ENCODE measurements around the gene MRTFA.
A peak's percentile ranks its signal among the peaks of the same experiment; 100 is the strongest.
"Not testable (repeated sequence)": the region's sequence is repeated elsewhere in the genome, so short reads cannot be mapped to it uniquely, and the experiment has no call there.

MRTFA gene

DNA sequence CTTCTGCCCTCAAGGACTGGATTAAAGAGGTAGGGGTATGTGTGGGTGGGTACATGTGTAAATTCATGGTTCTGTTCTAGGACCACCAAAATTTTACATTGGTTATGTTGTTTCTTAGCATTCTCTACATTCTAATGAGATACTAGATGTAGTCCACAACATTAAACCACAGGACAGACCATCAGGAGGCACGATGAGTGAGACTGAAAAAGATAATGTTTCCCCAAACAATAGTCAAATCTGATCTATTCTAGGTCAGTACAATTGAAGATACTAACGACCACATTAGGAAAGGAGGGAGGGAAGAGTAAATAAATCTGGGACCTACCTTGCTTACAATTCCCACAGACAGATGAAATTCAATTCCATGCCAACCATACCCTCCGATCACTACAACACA is 42.2 kb downstream of the MRTFA start:
- DNase-seq, result no peak

DNA sequence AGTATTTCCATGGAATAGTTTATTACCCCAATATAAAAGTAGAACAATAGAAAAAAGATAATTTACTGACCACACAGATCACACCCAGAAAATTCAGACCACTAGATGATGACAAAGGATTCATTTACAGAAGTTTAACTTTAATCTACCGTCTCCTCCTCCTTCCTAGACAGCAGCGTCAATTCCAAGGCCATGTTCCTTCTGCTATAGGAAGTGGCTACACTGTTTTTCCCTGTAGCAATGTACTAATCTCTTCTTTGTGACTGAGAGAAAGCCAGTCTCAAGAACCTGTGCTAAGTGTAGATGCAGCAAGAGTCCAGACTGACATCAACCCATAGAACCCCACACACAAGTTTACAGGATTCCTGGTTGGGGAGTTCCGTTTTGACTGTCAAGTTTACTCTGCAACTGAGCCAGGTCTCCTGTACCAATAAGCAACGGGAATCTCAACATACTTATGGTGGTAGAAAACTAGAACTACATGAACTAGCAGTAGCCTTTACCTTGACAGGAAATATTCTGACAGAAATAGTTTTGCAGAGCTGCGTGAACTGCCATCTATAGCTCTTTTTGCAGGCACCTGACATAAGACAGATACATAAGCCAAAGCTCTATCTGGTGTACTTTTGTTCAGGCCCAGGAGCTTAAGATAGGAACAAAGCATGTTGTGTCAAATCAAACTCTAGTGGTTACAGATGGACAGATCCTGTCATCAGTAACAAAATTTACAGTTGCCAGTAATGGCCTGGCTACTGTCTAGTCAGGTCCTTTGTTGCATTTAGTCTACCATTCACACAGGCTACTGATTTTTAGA is 42.9 kb downstream of the MRTFA start:
- DNase-seq, result no peak

DNA sequence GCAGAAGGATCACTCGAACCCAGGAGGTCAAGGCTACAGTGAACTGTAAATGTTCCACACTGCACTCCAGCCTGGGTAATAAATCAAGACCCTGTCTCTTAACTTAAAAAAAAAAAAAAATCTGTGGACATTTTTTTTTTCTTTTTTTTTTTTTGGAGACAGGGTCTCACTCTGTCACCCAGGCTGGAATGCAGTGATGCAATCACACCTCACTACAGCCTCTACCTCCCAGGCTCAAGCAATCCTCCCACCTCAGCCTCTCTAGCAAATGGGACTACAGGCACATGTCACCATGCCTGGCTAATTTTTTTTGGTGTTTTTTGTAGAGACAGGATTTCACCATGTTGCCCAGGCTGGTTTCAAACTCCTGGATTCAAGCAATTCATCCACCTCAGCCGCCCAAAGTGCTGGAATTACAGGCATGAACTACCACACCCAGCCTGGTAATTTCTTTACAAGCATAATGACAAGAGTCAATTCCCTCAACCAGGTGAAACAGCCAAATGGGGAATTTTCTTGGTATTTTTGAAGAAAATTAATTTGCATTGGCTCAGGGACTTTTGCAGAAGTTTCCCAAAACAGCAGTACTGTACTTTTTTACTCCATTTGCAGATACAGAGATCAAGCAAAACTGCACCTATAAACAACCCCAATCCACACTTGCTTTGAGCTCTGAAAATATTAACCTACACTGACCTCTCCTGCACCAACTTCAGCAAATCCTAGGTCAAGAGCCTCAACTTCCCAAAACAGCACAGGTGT is 44.0 kb downstream of the MRTFA start:
- DNase-seq, result no peak

DNA sequence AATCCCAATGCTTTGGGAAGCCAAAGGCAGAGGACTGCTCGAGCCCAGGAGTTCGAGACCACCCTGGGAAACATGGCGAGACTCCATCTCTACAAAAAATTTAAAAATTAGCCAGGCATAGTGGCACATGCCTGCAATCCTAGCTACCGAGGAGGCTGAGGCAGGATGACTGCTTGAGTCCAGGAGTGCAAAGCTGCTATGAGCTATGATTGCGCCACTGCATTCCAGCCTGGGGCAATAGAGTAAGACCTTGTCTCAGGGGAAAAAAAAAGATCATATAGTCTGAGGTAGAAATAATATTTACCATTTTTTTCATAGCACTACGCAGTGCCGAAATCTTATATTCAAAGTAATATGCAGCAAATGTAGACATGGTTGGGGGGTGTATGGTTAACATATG is 47.8 kb downstream of the MRTFA start:
- no peak for DNase-seq

DNA sequence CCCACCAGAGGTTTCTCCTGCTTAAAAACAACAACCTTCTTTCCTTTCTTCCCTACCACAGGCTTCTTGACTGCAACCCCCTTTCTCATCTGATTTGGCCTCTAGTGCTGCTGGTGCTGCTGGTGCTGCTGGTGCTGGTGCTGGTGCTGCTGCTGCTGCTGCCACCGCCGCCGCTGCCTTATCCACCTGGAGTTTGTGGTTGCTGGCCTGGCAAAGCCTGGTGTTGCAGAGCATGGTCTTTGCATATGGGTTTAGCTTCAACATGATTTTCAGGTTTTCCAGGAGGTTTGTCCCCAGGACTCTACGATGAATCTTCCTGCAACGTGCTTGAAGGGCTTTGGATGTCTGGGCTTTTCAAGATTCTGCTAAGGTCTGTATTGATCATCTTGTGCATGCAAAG is 49.7 kb downstream of the MRTFA start:
- DNase-seq, result no peak

DNA sequence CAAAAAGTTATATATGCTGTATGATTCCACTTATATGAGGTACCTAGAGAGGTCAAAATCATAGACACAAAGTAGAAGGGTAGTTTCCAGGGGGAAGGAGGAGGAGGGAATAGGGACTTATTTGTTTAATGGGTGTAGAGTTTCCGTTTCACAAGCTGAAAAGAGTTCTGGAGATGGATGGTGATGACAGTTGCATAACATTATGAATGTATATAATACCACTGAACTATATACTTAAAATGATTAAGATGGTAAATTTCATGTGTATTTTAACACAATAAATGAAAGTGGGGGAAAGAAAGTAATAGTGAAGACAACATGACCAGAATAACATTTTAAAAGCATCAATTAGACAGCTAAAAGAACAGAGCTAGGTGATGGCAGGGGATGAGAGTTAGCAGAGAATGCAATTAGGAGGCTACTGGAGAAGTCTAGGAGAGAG is 51.2 kb downstream of the MRTFA start:
- no peak for DNase-seq

DNA sequence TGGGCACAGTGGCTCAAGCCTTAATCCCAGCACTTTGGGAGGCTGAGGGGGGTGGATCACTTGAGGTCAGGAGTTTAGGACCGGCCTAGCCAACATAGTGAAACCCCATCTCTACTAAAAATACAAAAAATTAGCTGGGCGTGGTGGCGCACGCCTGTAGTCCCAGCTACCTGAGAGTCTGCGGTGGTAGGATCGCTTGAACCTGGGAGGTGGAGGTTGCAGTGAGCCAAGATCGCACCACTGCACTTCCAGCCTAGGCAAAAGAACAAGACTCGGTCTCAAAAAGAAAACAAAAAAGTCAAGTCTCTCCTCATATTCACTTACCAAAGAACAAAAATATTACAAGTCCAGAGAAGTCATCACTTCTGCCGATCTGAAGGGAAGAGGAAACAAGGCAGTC is 51.8 kb downstream of the MRTFA start:
- not testable (repeated sequence) for DNase-seq

DNA sequence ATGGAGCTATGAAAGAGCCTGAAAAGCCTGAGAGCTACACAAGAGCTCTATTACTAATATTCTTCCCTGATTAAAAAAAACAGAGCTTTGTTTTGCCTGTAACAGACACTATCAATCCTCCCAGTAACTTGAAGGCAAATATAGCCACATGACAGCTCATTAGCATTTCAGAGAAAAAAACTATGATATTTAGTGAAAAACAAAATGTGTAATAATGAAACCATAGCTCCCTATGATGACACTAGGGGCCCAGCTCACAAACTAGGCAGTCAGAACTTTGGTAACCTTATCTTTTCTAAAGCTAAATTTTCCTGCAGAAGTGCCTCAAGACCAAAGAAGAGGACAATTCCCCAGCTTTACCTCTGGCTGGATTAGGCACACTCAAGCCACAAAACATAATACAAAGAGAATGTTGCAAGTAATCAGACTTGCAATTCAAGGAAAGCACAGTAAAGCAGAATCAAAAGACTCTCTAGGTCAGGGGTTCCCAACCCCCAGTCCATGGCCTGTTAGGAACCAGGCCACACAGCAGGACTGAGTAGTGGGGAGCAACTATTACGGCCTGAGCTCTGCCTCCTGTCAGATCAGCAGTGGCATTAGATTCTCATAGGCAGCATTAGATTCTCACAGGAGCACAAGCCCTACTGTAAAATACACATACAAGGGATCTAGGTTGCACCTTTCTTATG is 53.3 kb downstream of the MRTFA start:
- no peak for DNase-seq

DNA sequence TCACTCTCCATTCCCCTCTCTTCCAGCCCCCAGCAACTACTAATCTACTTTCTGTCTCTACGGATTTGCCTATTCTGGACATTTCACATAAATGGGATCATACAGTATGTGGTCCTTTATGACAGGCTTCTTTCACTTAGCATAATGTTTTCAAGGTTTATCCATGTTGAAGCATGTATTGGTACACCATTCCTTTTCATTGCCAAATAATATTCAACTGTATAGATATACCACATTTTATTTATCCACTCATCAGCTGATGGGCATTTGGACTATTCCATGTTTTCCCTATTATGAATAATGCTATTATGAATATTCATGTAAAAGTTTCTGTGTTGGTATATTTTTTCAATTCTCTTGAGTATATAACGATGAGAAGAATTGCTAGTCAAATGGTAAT is 54.5 kb downstream of the MRTFA start:
- DNase-seq, result no peak

DNA sequence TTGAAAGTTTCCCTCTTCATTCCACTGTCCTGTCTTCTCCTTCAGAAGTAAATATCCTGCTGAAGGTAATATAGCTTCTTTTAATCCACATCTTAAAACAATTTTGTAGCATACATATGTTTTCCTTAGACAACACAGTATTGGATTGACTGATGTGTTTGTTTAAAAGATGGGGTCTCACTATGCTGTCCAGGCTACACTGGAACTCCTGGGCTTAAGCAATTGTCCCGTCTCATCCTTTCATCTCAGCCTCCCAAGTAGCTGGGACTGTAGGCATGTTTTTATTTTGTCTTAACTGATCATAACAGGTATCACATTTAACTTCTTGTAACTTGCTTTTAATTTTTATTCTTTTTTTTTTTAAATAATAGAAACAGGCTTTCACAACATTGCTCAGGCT is 55.9 kb downstream of the MRTFA start:
- DNase-seq, result no peak

DNA sequence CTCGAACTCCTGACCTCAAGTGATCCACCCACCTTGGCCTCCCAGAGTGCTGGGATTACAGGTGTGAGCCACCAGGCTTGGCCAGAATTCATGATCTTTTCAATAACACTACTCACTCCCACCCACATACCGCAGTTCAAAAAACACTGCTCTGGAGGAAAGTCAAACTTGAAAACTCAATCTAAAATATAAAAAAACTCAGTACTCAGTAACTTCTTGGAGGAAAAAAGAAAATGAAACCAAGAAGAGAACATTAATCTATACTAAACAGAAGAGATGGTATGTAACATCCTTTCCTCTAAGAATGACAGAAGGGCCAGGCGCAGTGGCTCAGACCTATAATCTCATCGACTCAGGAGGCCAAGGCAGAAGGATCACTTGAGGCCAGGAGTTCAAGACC is 58.3 kb downstream of the MRTFA start:
- peak; percentile 35 for DNase-seq

DNA sequence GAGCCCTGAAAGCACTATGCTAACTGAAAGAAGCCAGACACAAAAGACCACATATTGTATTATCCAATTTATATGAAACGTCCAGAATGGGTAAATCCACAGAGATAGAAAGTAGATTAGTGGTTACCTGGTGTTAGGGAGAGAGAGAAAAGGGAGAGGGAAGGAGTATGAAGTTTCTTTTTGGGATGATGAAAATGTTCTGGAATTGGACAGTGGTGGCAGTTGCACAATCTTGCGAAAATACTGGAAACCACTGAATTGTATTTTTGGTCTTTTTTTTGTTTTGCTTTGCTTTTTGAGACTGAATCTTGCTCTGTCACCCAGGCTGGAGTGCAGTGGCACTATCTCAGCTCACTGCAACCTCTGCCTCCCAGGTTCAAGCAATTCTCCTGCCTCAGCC is 63.5 kb downstream of the MRTFA start:
- DNase-seq, result no peak

DNA sequence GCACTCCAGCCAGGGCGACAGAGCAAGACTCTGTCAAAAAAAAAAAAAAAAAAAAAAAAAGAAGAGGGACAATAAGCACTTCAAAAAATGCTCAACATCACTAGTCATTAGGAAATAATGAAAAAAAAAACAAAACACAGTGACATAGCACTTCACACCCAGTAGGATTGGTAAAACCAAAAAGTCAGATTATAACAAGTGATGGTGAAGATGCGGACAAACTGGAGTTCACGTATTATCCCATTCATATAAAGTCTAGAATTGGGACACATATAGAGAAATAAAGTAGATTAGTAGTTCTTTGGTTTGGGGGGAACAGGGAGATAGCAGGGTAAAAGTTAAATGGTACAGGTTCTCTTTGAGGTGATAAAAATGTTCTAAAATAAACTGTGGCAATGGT is 64.6 kb downstream of the MRTFA start:
- no peak for DNase-seq

DNA sequence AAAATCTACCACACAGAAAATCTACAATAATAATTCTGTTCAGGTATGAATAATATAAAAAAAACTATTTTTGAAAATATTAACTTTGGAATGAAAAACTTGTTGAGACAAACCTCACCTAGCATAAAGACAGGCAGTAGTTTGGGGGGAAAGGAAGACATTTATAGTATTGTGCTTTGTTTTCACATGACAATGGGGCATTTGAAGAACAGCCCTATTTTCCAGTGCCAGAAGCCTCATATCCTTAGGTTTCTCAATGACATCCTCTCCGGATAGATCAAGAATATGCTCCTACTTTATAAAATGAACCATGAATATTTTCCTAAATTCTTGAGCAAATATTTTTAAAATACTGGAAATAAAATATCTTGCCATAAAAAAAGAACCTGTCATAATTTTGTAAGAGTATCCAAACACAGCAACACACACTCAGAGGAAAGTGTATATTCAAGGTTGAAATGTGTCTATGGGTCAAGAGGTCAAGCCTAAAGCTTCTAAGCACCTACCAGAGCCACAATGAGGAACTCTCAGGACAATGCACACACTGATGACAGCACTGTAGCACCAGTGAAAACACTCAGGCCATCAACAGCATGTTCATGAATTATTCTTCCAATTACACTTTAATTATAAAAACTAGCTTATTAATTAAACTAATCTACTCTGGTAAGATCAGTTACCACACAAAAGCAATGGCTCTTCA is 68.7 kb downstream of the MRTFA start:
- no peak for DNase-seq

DNA sequence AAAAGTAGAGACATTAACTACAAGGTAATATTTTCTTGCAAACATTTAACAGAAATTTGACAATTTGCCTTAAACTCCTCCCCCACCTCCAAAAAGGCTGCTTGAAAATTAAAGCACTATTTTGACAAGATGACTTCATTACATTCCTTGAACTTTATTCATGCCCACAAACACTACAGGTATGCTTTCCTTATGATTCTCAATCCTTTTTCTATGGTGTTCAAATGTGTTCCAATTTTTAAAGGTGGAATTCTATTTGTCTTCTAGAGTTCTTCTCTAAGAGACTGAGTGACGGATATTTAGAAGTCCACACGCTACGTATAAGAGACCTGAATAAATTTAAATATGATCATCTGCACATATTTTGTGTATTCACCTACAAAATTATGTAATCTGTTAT is 69.4 kb downstream of the MRTFA start:
- DNase-seq, result no peak

DNA sequence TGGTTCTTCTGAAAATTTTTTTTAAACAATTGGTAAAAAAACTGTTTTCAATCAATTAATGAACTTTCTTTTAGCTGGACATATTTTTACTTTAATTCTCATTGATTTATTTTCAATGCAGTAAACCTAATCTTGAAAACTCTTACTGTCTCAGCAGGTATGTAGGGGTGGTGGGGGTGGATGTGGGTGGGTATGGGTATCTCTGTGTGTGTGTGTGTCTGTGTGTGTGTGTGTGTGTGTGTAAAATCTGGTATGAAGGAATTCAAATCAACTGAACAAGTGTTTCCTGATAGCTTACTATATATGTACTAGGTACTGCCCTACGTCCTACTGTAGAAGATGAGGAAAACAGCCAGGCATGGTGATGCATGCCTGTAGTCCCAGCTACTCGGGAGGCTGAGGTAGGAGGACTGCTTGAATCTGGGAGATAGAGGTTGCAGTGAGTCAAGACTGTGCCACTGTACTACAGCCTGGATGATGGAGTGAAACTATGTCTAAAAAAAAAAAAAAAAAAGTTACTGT is 75.5 kb downstream of the MRTFA start:
- no peak for DNase-seq

DNA sequence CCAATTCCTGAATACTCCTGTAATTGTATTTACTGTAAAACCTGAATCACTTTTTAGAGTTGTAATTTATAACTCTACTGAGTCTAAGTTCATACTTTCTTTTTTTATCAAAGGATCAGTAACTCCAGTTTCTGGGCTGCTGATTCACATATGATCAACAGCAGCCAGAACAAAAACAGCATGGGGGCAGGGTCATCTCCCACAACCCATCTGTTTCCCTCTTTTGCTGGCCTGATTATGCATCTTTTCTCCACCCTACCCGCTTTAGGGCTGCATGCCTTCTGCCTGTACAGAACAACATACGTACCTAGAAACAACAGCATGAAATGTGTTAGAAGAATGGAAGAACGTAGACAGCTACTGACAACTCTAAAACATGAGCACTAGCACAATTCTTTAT is 76.0 kb downstream of the MRTFA start:
- DNase-seq, result peak; percentile 21

DNA sequence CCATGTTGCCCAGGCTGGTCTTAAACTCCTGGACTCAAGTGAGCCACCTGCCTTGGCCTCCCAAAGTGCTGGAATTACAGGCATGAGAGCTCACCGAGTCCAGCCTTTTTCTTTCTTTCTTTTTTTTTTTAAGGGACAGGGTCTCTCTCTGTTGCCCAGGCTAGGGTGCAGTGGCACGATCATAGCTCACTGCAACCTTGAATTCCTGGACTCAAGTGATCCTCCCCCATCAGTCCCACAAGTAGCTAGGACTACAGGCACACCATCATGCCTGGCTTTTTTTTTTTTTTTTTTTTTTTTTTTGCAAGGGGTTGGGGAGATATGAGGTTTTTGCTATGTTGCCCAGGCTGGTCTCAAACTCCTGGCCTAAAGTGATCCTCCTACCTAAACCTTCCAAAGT is 78.5 kb downstream of the MRTFA start:
- no peak for DNase-seq

DNA sequence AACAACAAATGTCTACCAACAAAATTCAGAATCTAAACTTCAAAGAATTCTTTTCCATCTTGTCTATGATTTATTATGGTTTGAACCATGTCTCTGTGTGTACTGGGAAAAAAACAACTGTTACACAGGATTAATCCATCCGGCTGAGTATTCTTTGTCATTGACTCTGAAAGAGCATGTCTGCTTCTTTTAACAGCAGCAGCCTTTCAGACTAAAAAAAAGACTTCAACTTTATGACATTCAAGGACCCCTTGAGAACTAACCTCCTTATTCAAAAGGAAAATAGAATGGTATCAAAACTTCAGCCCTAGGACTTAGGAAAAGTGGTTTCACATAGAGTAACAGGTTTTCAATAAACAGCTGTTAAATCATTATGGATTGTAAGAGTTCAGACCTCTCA is 79.9 kb downstream of the MRTFA start:
- no peak for DNase-seq

DNA sequence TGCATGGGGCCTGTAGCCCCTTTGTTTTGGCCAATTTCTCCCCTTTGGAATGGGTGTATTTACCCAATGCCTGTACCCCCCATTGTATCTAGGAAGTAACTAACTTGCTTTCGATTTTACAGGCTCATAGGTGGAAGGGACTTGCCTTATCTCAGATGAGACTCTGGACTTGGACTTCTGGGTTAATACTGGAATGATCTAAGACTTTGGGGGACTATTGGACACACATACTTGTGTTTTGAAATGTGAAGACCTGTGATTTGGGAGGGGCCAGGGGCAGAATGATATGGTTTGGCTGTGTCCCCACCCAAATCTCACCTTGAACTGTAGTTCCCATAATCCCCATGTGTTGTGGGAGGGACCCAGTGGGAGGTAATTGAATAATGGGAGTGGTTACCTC is 82.5 kb downstream of the MRTFA start:
- not testable (repeated sequence) for DNase-seq

DNA sequence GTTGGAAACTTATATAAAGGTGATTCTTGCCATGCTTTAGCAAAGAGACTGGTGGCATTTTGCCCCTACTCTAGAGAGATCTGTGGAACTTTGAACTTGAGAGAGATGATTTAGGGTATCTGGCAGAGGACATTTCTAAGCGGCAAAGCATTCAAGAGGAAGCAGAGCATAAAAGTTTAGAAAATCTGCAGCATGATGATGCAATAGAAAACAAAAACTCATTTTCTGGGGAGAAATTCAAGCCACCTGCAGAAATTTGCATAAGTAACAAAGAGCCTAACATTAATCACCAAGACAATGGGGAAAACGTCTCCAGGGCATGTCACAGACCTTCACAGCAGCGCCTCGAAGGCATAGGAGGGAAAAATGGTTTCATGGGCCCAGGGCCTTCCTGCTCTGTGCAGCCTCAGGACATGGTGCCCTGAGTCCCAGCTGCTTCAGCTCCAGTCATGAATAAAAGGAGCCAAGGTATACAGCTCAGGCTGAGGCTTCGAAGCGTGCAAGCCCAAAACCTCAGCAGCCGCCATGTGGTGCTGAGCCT is 83.4 kb downstream of the MRTFA start:
- DNase-seq, result no peak

DNA sequence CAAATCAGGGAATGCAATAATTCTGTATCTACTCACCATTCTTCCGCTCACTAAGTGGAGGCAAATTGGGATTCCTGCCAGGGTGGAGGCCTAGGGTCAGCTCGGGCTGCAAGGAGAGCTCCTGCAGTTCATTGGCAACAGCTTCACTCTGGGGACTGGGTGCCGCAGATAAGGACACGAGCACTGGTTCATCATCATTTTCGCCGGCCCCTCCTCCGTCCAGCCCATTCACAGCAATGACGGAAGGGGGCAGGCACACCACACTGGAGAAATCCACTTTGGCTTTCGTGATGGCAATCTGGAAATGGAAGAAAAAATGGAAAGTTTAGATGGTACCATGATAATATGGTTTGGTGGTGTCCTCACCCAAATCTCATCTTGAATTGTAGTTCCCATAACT is 84.4 kb downstream of the MRTFA start:
- no peak for DNase-seq

DNA sequence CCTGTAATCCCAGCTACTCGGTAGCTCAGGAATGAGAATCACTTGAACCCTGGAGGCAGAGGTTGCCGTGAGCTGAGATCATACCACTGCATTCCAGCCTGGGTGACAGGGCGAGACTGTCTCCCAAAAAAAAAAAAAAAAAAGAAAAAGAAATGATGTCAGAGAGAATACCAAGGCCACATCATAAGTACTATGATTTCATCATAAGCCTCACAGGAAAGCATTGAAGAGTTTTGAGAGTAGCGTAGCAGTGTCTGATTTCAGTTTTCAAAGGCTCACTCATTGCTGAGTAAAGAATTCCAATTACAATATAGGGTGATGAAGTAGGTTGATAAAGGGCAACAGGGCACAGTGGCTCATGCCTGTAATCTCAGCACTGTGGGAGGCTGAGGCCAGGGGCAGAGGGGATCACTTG is 88.8 kb downstream of the MRTFA start:
- no peak for DNase-seq

All from stimulated activated CD4-positive, alpha-beta T cell treated with anti-CD3 and anti-CD28 coated beads, Interleukin-15, amount 100 ng/mL, for 24 hours (primary cell).